ENCODE data around the gene TATDN3.

Gene TATDN3

GRCh38 chr1:212752934-212753497 lies 38.7 kb upstream of the TATDN3 start:
- H3K4me1 ChIP-seq (ENCODE audit: low read length), result peaks cover 40% of the 10 kb centered on the region
- H3K9me3 ChIP-seq (replicated peaks; ENCODE audit: insufficient read depth, low read length), result no peaks in the 10 kb centered on the region
- peak overlapping the region; percentile 45; the same call in 1 of the 2 replicates for H3K27ac ChIP-seq (ENCODE audit: low read length)
- no peaks in the 10 kb centered on the region for H3K9me2 ChIP-seq (replicated peaks; ENCODE audit: insufficient read depth, low read length)
- no peaks in the 10 kb centered on the region for H3K27me3 ChIP-seq (replicated peaks; ENCODE audit: insufficient read depth, low read length)
- H3K36me3 ChIP-seq (replicated peaks; ENCODE audit: insufficient read depth, low read length), result no peaks in the 10 kb centered on the region
- no peak for TF ChIP-seq CTCF (IDR thresholded peaks at IDR 0.05; ENCODE audit: low read length)
- TF ChIP-seq EZH2phosphoT487 (IDR thresholded peaks at IDR 0.05; ENCODE audit: low read length), result no peak
- TF ChIP-seq EZH2 (optimal IDR thresholded peaks at IDR 0.05; ENCODE audit: low read depth, low read length), result no peak
- peak overlapping the region; percentile 2; the same call in 1 of the 2 replicates for H3K9ac ChIP-seq (ENCODE audit: low read length)
- peaks cover 17% of the 10 kb centered on the region for H3K79me2 ChIP-seq (ENCODE audit: low read length)
- peaks cover 42% of the 10 kb centered on the region for H3F3A ChIP-seq (ENCODE audit: insufficient read depth, low read length)
- no peaks in the 10 kb centered on the region for H4K20me1 ChIP-seq (ENCODE audit: insufficient read depth, low read length)
- H3K4me2 ChIP-seq (ENCODE audit: low read depth, low read length), result peak overlapping the region; percentile 89
- H2AFZ ChIP-seq (ENCODE audit: low read length), result no peak overlapping the region
- DNase-seq, result peak; percentile 75
- peak overlapping the region; percentile 53 for H3K4me3 ChIP-seq (ENCODE audit: low read length)

GRCh38 chr1:212753749-212754148 lies 37.9 kb upstream of the TATDN3 start:
- H3K36me3 ChIP-seq (replicated peaks; ENCODE audit: insufficient read depth, low read length), result no peaks in the 10 kb centered on the region
- H2AFZ ChIP-seq (ENCODE audit: low read length), result no peak overlapping the region
- DNase-seq, result no peak
- peak overlapping the region; percentile 53 for H3K4me3 ChIP-seq (ENCODE audit: low read length)
- peaks cover 40% of the 10 kb centered on the region for H3K4me1 ChIP-seq (ENCODE audit: low read length)
- H3K9me2 ChIP-seq (replicated peaks; ENCODE audit: insufficient read depth, low read length), result no peaks in the 10 kb centered on the region
- no peaks in the 10 kb centered on the region for H3K27me3 ChIP-seq (replicated peaks; ENCODE audit: insufficient read depth, low read length)
- H3K79me2 ChIP-seq (ENCODE audit: low read length), result peaks cover 12% of the 10 kb centered on the region
- peak overlapping the region; percentile 89 for H3K4me2 ChIP-seq (ENCODE audit: low read depth, low read length)
- H3K27ac ChIP-seq (ENCODE audit: low read length), result peak overlapping the region; percentile 68; the same call in 1 of the 2 replicates
- no peak overlapping the region; the same call in 1 of the 2 replicates for H3K9ac ChIP-seq (ENCODE audit: low read length)
- no peaks in the 10 kb centered on the region for H3K9me3 ChIP-seq (replicated peaks; ENCODE audit: insufficient read depth, low read length)
- H3F3A ChIP-seq (ENCODE audit: insufficient read depth, low read length), result peaks cover 42% of the 10 kb centered on the region
- no peaks in the 10 kb centered on the region for H4K20me1 ChIP-seq (ENCODE audit: insufficient read depth, low read length)
- TF ChIP-seq EZH2 (optimal IDR thresholded peaks at IDR 0.05; ENCODE audit: low read depth, low read length) (no peak), CTCF (IDR thresholded peaks at IDR 0.05; ENCODE audit: low read length) (no peak), EZH2phosphoT487 (IDR thresholded peaks at IDR 0.05; ENCODE audit: low read length) (no peak)

GRCh38 chr1:212754193-212754592 lies 37.5 kb upstream of the TATDN3 start:
- Histone ChIP-seq H3K4me1 (ENCODE audit: low read length) (peaks cover 40% of the 10 kb centered on the region), H2AFZ (ENCODE audit: low read length) (0 out of 2 replicates have a peak overlapping the region, but pooled peaks have one; percentile 5), H3K4me3 (ENCODE audit: low read length) (peak overlapping the region; percentile 53), H3K36me3 (replicated peaks; ENCODE audit: insufficient read depth, low read length) (no peaks in the 10 kb centered on the region), H3K27ac (ENCODE audit: low read length) (peak overlapping the region; percentile 68), H3K79me2 (ENCODE audit: low read length) (peaks cover 14% of the 10 kb centered on the region), H4K20me1 (ENCODE audit: insufficient read depth, low read length) (no peaks in the 10 kb centered on the region), H3K9me3 (replicated peaks; ENCODE audit: insufficient read depth, low read length) (no peaks in the 10 kb centered on the region), H3K9me2 (replicated peaks; ENCODE audit: insufficient read depth, low read length) (no peaks in the 10 kb centered on the region), H3K27me3 (replicated peaks; ENCODE audit: insufficient read depth, low read length) (no peaks in the 10 kb centered on the region), H3F3A (ENCODE audit: insufficient read depth, low read length) (peaks cover 42% of the 10 kb centered on the region), H3K4me2 (ENCODE audit: low read depth, low read length) (peak overlapping the region; percentile 89), H3K9ac (ENCODE audit: low read length) (no peak overlapping the region; the same call in 1 of the 2 replicates)
- no peak for TF ChIP-seq EZH2phosphoT487 (IDR thresholded peaks at IDR 0.05; ENCODE audit: low read length)
- TF ChIP-seq CTCF (IDR thresholded peaks at IDR 0.05; ENCODE audit: low read length), result no peak
- no peak for TF ChIP-seq EZH2 (optimal IDR thresholded peaks at IDR 0.05; ENCODE audit: low read depth, low read length)
- peak; percentile 85 for DNase-seq

All from MM.1S (cell line).